ENCODE results near the gene ARMC8.

DNA sequence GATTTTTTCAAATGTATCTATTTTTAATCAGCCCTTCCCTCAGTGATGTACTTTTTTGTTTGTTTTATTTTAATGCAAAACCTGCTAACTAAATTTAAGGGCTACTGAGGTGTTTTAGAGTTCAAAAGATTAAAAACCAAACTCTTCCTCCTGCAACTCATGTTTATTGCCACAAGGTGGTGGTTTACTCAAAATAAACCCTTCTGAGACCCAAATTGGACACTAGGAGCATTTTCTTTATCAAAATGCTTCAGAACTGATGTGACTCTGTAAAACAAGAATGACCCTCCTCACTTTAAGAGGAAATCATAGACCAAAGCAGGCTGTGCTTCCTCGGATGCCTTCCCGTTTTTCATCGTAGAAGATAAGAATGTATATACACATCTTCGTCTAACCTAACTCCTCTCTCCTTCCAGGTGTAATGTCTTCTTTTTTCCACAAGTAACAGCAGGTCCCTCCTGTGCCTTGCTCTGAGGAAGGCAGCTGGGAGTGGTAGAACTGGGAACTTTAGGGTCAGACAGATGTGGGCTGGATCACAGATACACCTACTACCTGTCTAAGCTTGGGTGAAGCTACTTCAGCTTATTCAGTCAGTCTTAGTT lies 145.5 kb downstream of the ARMC8 start:
- TF ChIP-seq, protein P1, sequence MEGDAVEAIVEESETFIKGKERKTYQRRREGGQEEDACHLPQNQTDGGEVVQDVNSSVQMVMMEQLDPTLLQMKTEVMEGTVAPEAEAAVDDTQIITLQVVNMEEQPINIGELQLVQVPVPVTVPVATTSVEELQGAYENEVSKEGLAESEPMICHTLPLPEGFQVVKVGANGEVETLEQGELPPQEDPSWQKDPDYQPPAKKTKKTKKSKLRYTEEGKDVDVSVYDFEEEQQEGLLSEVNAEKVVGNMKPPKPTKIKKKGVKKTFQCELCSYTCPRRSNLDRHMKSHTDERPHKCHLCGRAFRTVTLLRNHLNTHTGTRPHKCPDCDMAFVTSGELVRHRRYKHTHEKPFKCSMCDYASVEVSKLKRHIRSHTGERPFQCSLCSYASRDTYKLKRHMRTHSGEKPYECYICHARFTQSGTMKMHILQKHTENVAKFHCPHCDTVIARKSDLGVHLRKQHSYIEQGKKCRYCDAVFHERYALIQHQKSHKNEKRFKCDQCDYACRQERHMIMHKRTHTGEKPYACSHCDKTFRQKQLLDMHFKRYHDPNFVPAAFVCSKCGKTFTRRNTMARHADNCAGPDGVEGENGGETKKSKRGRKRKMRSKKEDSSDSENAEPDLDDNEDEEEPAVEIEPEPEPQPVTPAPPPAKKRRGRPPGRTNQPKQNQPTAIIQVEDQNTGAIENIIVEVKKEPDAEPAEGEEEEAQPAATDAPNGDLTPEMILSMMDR (conservative IDR thresholded peaks at IDR 0.05; ENCODE audit: low read length): peak; percentile 84
- no peak for TF ChIP-seq EZH2phosphoT487 (IDR thresholded peaks at IDR 0.05; ENCODE audit: borderline replicate concordance, low read depth, low read length)
